GM18907 (cell line): ENCODE measurements around the gene FRMPD2.
"Not testable (repeated sequence)": the region's sequence is repeated elsewhere in the genome, so short reads cannot be mapped to it uniquely, and the experiment has no call there.

Experiments used
- ATAC-seq: cut with Tn5 transposase; IDR thresholded peaks from one replicate; pipeline ENCODE4 v1.9.1; 2021; ENCODE audit warnings: mild to moderate bottlenecking, moderate library complexity; ENCODE audit not compliant: unreplicated experiment

Gene FRMPD2

GRCh38 chr10:48206482-48207250, 67.8 kb downstream of the FRMPD2 start:
- ATAC-seq, result no peak

GRCh38 chr10:48205918-48206317, 68.6 kb downstream of the FRMPD2 start:
- no peak for ATAC-seq

- ATAC-seq, result no peak
These were observed 74.7 kb downstream of the FRMPD2 start for GRCh38 chr10:48199580-48200377.

DNA sequence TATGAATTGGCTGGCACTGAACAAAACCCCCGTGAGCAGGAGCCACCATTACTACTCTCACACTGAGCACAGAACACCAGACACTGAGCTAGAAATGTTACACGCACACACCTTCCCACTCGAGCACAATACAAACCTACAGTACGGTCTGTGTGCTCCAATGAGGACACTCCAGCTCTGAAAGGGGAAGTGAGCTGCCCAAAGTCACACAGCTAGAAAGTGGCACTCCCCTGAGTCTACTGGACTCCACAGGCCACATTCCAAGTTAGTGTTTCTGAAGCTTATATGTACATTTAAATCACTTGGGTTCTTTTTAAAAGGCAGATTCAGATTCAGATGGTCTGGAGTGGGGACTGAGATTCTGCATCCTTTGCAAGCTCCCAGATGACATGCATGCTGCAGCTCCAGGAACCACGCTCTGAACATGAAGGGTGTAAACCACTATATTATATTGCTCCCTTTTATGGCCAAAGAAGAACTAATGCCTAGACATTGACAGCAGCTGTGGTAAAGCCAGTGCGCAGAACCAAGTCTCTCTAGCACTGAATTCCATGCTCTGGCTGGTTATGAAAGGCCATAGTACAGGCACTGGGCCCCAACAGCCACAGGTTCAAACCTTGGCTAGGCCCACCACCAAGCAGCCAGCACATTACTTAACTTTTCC, 77.1 kb downstream of the FRMPD2 start:
- no peak for ATAC-seq

- no peak for ATAC-seq
These were observed 78.7 kb downstream of the FRMPD2 start for GRCh38 chr10:48195803-48196202.

- no peak for ATAC-seq
These were observed 79.7 kb downstream of the FRMPD2 start for GRCh38 chr10:48194830-48195229.

DNA sequence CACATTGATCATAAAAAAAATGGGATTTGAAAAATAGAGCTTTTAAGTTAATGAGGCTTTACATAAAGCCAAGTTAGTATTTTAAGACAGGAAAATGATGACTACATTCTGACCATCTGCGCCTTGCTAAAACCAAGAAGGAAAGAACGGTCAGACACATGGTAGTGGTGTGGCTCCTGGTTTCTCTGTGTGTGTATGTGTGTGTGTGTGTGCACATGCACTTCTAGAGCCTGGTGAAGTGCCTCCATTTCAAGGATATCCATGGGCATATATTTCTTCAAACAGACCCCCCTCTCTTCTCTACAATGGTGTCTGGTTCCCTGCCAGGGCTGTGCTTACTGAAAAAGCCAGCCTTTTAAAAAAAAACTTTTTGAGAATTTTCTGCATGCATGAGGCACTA, 80.9 kb downstream of the FRMPD2 start:
- ATAC-seq, result no peak

DNA sequence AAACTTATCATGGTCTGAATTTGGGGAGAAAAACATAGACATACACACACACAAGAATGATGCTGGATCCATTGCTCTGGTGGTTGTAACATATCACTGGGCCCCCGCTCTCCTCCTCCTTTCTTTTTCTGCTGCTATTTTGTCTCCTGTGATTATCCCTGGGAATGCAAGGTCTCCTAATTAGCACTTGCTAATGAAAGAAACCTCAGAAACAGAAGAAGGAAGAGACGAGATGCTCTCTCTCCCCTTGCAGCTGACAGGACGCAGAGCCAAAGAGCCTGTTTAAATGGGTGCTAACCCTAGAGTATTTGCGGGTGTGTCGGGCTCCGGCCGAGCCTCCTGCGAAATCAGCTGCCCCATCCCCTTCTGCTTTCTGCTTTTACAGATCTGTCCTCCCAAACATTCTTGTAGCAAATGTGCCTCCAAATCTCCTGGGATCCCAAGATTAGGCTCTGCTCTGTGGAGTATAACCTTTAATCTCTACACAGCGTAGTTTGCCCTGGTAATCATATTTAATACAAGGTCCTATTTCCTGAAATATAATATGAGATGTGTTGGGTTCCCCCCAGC, 81.5 kb downstream of the FRMPD2 start:
- ATAC-seq, result no peak

GRCh38 chr10:48187713-48188485, 86.6 kb downstream of the FRMPD2 start:
- ATAC-seq, result no peak

DNA sequence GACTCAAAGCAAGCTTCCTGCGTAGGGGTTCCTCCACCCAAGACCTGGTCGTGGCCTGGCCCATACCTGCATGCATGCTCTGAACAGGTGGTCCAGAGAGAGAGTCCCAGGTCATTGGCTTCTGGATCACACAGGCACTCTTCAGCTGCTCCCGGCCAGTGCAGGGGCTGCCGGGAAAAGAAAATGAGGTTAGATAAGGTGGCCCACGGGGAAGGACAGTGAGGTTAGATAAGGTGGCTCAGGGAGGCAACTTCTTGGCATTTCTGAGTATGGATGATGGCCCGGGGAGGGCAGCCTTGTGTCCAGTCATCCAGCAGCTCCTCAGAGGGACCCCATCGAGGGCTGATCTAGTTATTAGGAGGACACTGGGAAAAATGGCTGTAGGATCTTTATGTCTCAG, 87.4 kb downstream of the FRMPD2 start:
- no peak for ATAC-seq

DNA sequence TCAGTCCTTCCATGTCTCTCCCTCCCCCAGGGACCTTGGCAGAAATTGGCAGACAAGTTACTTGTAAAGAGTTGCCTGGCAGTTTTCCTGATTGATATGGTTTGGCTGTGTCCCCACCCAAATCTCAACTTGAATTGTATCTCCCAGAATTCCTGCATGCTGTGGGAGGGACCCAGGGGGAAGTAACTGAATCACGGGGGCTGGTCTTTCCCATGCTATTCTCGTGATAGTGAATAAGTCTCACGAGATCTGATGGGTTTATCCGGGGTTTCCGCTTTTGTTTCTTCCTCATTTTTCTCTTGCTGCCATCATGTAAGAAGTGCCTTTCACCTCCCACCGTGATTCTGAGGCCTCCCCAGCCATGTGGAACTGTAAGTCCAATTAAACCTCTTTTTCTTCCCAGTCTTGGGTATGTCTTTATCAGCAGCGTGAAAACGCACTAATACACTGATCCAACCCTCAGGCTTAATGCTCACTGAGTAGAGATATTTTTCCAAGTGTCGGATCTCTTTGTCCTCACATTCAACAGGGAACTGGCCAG, 88.2 kb downstream of the FRMPD2 start:
- ATAC-seq, result not testable (repeated sequence)

DNA sequence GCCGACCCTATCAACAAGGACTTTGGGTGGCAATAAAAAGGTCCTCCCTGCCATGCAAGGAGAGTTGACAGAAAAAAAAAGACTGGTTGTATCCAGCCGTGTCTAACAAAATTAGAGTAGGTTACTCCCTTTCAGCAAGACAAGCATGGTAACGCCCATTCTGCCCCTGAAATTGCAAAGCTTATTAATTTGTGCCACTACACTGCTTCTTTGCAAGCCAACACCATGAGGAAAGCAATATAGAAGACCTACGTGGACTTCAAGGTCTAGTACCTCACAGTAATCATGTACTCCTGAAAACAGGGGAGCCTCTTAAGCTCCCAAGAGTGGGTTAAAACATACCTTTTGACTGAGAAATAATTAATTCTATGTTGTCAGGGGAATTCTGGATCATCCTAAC, 90.3 kb downstream of the FRMPD2 start:
- no peak for ATAC-seq

- ATAC-seq, result not testable (repeated sequence)
These were observed 101.8 kb downstream of the FRMPD2 start for GRCh38 chr10:48172715-48173114.

- ATAC-seq, result not testable (repeated sequence)
These were observed 113.8 kb downstream of the FRMPD2 start for GRCh38 chr10:48160670-48161069.

DNA sequence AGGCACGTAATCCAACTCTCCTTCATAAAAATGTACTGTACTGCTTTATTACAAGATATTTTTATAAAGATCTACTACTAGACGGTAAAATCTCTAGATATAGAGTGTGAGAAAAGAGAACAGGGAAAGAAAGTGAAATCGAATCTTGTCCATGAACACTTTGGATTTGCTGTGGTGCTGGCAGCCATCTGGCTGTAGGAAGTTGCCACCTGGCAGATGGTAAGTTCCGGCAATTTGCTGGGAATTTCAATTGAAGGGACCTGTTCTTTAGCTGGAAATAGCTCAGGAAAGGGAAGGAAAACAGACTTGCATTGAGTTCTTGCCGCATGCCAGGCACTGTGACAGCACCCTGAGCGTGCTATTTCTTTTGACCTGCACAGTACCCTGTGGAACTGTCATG, 114.3 kb downstream of the FRMPD2 start:
- not testable (repeated sequence) for ATAC-seq

- ATAC-seq, result not testable (repeated sequence)
These were observed 120.0 kb downstream of the FRMPD2 start for GRCh38 chr10:48154211-48155140.

GRCh38 chr10:48147643-48148042, 126.9 kb downstream of the FRMPD2 start:
- ATAC-seq, result not testable (repeated sequence)

DNA sequence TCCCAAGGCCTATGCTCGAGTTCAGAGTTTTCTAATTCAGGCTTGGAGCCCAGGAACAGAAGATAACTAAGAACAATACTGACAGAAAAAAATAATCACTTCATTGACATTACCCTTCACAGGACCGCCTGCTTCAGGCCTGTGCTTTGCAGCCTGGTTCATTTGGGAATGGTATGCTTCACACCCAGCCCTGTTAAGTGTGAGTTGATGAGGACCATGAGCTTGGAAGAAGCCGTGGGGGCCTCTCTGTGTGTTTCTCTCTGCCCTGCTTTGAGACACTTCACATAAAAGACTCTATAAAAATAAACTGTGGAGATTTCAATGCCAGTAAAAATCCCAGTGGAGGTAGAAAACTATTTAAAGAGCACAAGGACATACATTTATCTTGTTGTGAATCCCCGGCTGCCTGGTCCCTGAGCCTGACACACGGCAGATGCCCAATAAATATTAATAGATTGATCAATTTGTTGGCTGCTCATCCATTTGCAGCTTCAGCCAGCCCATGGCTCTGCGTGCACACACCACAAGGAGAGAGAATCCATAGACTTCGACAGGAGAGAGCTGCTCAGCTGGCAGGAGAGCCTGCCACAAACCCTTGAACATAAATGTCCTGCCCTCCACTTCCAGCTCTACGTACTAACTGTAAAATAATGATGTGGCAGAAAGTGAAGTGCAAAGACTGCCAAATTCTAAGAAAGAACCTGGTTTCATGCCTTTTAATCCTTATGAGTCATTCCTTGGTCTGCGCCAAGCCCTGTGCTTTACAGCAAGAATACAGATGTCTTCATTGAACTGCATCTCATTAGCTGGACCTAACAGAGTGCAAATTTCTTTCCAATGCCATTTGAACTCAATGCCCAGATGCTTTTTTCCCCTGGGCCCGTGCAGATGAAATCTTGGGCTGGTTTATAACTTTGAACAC, 130.5 kb downstream of the FRMPD2 start:
- not testable (repeated sequence) for ATAC-seq
